Dermis blood vessel endothelial cell (primary cell): Measurements from ENCODE around the gene DISP2. TPM values are rescaled to one million over a fixed set of nuclear protein-coding genes. Genes with fewer than 3 reads are reported as not detected.

Source experiments
- DNase-seq: peaks from one replicate; pipeline ENCODE4 v3.0.0; 2010
- total RNA-seq: library from RNA; depleted of rRNA; stranded (reverse); fragments of >200 nt; gene quantifications from 2 replicates; pipeline ENCODE4 v1.2.3, GENCODE V29; 2014

Gene DISP2, protein sequence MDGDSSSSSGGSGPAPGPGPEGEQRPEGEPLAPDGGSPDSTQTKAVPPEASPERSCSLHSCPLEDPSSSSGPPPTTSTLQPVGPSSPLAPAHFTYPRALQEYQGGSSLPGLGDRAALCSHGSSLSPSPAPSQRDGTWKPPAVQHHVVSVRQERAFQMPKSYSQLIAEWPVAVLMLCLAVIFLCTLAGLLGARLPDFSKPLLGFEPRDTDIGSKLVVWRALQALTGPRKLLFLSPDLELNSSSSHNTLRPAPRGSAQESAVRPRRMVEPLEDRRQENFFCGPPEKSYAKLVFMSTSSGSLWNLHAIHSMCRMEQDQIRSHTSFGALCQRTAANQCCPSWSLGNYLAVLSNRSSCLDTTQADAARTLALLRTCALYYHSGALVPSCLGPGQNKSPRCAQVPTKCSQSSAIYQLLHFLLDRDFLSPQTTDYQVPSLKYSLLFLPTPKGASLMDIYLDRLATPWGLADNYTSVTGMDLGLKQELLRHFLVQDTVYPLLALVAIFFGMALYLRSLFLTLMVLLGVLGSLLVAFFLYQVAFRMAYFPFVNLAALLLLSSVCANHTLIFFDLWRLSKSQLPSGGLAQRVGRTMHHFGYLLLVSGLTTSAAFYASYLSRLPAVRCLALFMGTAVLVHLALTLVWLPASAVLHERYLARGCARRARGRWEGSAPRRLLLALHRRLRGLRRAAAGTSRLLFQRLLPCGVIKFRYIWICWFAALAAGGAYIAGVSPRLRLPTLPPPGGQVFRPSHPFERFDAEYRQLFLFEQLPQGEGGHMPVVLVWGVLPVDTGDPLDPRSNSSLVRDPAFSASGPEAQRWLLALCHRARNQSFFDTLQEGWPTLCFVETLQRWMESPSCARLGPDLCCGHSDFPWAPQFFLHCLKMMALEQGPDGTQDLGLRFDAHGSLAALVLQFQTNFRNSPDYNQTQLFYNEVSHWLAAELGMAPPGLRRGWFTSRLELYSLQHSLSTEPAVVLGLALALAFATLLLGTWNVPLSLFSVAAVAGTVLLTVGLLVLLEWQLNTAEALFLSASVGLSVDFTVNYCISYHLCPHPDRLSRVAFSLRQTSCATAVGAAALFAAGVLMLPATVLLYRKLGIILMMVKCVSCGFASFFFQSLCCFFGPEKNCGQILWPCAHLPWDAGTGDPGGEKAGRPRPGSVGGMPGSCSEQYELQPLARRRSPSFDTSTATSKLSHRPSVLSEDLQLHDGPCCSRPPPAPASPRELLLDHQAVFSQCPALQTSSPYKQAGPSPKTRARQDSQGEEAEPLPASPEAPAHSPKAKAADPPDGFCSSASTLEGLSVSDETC (N-terminal part only)
- total RNA-seq: 0.09 and 0.17 TPM in 2 replicates

DNA sequence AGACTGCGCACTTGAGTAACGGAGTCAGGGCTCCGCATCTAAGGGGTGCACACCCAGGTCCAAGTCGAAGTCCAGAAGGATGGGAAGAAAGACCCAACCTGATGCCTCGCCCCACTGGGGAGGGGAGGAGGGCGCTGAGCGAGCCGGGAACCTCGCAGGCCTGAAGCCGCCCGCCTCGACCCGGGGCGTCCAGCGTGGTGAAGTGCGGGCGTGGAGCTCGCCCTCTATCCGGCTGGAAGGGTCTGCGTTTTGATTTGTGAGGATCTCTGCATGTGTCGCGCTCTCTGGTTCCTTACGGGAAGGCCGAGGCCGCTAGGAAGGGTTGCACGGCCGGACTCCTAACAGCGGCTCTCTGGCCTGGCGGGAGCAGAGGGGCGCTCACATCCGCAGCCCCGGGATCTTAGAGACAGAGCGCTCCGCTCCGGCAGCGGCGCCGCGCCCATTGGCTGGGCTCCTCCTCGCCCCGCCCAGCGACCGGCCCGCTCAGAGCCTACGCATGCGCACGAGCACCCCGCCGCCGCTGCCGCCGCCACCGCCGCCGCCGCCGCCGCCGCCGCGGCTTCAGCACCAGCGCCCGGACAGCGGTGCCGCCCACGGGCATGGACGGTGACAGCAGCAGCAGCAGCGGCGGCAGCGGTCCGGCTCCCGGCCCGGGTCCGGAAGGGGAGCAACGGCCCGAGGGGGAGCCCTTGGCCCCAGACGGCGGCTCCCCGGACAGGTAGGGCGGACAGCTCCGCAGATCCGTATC, at the start of gene DISP2:
TSS of gene DISP2 (plus strand) at position 497 of the 748 bp plus-strand sequence. CDS start at position 600, 103 bp downstream.
- peak; percentile 86 for DNase-seq

- no peak for DNase-seq
These were observed 48.6 kb upstream of the DISP2 start for GRCh38 chr15:40309344-40309862.

DNA sequence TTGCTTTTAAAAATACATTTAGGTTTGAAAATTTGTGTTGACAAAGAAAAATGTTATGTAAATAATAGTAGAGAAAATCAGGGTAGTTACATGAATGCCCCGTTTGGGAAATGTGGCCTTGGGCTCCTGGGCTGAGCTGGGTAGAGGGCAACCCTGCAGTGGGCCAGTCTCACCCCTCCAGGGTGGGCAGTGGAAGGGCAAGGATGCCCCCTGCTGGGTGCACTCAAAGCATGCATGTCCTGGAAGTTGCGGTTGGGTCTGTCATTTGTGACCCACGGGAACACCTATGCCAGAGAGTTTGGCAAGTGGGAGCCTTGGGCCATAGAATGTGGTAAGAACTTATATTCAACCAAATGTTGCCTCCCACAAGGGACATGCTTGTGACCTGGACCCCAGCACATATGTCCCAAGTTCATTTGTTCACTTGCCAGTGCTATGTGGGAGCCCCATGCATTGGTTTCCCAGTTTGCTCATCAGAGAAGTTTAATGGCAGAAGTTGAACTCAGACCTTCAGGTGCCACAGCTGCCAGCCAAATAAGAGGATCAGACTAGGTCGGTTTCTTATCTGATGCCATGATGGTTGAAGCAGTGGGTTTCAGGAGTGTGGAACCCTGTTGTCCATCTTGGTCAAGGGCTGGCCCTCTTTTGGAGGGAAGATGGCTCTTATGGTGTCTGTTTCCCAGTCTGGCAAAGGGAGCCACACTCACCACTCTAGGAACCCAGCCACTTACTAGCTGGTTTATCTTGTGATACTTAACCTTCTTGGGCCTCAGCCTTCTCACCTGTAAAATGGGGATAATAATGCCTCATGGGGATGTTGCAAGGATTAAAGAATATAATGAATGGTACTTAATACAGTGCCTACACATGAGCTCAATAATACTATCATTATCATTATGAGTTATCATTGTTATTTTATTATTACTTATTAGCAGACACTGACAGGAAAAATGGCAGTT, 47.7 kb upstream of the DISP2 start:
- peak; percentile 75 for DNase-seq

DNA sequence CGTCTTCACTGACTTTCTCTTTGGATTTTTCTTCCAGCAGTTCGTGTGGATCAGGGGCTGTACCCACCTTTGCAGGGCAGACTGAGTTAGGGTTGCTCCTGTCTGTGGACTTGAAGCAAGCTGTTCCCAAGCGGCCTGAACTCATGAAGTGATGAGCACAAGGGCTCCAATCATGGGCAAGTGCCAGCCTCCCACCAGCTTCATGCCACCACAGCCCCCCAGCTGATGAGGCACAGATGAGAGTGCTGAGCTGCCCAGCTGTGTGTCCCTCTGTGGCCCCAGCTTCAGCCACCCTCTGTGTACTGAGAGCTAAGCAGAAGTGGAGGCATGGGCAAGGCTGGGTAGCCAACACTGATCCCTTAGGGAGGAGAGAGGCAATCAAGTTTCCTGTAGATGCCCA, 47.0 kb upstream of the DISP2 start:
- DNase-seq: no peak

DNA sequence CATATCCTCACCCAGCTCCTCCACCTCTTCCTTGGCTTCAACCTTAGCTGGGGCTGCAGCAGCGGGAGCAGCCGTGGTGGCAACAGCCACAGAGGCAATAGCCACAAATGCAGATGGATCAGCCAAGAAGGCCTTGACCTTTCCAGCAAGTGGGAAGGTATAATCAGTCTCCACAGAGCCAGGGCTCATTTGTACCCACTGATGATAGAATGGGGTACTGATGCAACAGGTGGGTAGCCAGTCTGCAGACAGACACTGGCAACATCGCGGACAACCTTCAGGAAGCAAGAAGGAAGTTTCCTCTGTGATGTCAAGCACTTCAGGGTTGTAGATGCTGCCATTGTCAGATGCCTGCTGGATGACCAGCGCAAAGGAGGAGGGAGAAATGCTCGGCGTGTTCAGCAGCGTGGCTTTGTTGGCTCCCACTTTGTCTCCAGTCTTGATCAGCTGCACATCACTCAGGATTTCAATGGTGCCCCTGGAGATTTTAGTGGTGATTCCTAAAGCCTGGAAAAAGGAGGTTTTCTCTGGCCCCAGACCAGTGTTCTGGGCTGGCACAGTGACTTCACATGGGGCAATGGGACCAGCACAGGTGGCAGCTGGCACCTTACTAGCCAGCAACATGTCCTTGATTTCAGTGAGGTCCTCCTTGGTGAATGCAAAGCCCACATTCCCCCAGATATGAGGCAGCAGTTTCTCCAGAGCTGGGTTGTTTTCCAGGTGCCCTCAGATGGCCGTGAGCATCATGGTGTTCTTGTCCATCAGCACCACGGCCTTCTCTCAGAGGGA, 45.5 kb upstream of the DISP2 start:
- DNase-seq: no peak

- DNase-seq: peak; percentile 73
These were observed 44.3 kb upstream of the DISP2 start for GRCh38 chr15:40313531-40314398.

DNA sequence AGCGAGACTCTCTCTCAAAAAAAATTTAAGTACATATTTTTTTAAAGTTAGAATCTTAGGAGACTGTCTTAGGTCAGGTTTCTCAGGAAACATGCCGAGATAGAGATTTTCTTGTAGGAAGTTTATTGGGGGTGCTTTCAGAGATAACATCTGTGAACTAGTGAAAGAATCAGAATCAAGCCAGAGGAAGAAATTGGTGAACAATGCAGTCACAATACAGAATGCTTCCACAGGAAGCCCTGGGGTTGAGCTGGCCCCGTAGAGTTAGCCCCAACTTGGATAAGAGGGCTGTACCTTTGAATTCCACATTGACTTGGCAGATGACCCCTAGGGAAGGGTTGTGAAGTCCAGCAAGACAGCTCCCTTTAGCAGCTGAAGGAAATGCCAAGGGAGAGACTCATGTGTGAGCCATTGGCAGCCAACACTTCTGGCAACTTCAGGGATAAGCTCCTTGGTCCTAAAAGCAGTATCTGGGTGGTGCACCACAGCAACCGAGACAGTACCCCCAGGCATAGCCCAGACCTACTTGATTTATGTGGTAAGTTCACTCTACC, 43.2 kb upstream of the DISP2 start:
- DNase-seq: peak; percentile 76

GRCh38 chr15:40316931-40317330, 41.1 kb upstream of the DISP2 start:
- DNase-seq: no peak

- no peak for DNase-seq
These were observed 40.4 kb upstream of the DISP2 start for GRCh38 chr15:40317580-40317979.

DNA sequence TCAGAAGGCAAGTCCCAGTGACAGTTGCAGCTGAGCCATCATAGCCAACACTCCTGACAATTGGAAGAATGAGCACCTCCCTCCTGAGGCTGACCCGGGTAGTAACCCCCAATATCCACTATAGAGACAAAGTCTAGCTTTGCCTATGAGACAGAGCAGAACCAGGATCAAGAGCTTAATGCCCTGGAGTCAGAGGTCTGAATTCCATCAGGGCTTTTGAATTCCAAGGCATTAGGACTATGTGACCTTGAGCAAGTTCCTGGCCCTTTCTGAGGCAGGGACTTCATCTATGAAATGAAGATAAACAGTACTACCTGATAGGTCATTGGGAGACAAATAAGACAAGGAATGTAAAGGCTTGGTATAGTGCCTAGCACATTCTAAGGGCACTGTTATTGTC, 37.6 kb upstream of the DISP2 start:
- DNase-seq: no peak

DNA sequence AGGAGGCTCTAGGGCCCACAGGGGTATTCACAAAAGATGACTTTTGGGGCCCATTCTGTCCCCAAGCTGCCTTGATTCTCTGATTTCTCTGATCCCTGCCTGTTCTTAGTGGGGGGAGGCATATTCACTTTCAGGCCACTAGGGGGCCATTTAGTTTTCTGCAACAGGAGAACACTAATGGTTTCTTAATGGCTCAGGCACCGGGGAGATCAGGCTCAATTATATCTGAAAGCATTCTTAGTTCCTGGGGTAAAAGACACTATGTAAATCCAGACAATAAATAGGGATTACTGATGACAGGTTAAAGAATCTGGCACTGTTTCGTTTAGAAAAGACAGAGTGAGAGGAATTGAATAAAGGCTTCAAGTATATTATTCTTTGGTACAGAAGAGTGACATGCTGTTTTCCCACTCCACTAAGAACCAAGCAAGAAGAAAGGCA, 37.1 kb upstream of the DISP2 start:
- DNase-seq: peak; percentile 75

DNA sequence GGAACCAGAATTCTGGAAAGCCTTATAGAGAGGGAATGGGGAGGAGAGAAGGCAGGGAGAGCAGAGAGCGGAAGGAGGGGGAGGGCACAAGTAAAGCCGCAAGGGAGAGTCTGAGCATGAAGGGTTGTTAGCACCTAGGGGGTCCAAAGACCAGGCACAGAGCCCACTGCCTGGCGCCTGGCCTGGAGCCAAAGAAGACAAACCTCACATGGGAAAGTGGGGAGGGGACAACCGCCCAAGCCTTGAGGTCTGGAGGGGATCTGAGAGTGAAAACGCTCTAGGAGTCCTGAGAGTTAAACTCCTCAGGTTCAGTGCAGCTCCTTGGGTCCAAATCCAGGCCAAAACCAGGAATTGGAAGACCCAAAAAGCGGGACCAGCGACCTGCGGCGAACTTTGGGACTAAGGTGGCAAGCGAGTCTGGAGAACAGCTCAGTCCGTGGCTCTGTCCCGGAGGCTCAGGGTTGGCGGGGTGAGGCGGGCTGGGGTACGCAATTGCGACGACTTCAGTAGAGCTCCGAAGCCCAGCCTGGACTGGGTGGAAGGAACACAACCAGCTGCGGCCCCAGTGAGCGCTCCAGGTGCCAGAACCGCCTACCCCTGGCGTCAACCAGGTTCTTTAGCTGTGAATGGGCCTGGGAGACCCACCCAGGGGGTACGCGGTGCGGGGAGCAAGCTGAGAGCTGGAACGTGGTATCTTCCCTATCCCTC, 35.3 kb upstream of the DISP2 start:
- DNase-seq: no peak

DNA sequence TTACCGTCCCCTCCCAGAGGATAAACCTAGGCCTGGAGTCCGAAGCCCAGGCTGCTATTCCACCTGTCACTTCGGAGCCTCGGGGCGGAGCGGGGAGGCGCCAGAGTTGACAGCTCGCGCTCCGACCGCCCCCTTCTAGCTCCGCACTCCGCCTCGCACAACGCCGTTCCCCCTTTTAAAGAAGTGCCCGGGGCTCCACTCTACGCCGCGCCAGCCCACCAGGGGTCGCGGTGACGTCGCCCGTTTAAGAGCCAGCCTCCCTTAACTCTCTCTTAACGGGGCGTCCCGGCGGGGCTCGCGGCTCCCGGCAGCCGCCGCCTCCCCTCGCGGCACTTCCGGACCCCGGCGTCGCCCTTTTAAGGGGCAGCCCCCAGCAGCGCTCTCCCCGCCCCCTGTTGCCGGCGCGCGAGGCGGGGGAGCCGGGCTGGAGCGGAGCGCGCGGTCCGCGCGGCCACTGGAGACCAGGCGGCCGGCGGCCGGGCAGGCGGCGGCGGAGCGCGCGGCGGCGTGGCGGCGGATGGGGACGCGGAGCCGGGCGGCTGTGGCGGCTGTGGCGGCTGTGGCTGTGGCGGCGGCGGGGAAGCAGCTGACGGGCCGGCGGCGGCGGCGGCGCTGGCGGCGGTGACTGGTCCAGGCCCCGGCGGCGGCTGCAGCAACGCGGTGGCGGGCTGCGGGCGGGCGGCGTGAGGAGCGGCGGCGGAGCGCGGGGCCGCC, 34.6 kb upstream of the DISP2 start, which contains the start of gene INAFM2:
TSS of gene INAFM2 (plus strand) at position 454 of the 714 bp plus-strand sequence. CDS start 364 bp downstream, outside the sequence.
- DNase-seq: peak; percentile 98

DNA sequence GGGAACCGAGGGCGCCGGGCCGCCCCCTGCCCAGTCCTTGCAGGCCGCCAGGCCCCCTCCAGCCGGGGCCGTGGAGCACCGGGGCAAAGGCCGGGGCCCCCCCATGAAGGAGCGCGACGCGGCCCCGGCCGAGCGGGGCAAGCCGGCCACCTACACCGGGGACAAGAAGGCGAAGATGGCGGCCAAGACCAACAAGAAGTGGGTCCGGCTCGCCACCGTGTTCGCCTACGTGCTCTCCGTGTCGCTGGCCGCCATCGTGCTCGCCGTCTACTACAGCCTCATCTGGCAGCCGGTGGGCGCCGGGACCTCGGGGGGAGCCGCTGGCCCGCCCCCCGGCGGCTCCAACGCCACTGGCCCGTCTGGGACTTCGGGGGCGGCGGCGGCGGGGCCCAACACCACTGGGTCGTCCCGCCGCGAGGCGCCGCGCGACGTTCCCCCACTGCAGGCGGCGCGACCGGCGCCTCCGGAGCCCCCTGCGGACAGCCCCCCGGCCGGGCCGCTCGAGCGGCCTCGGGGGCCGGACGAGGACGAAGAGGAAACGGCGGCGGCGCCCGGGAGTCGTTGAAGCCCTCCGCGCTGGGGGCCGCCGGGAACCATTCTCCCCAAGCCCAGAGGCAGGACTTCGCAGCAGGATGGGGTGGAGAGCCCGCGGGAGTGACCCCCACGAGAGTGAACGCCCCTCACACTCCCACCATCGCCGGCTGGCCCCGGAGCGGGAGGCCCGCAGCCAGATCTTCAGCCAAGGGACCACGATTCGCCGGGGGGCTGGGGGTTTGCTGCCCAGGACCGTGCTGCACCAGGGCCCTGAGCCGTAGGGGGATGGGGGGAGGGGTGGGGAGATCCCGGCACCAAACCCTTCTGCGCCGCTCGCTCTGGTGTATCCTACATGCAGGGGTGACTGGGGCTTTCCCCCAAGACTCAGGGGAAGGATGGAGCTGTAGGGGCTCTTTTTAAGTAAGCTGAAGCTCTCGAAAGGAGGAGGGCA, 33.8 kb upstream of the DISP2 start:
- DNase-seq: peak; percentile 48

GRCh38 chr15:40325188-40325587, 32.8 kb upstream of the DISP2 start:
- DNase-seq: peak; percentile 58
